Umbilical cord (tissue), 2 donors: ENCODE results near the gene RAE1. TPM values are rescaled to one million over a fixed set of nuclear protein-coding genes. Genes with fewer than 3 reads are reported as not detected.
"Not testable (repeated sequence)": the region's sequence is repeated elsewhere in the genome, so short reads cannot be mapped to it uniquely, and the experiment has no call there.

Experiments
- DNase-seq: peaks from one replicate; pipeline ENCODE4 v3.0.0-alpha.2; 2015; ENCODE audit warnings: low spot score
- total RNA-seq: library from RNA; depleted of rRNA; stranded (reverse); fragments of >200 nt; gene quantifications from one replicate; pipeline ENCODE4 v1.2.3, GENCODE V29; 2014; ENCODE audit warnings: low replicate concordance; ENCODE audit not compliant: insufficient read depth

Gene RAE1
- total RNA-seq, 1 donor from 2014 or later = 28.4 TPM

- DNase-seq = no peak
Observed at GRCh38 chr20:57414867-57415592, 64.0 kb downstream of the RAE1 start.

DNA sequence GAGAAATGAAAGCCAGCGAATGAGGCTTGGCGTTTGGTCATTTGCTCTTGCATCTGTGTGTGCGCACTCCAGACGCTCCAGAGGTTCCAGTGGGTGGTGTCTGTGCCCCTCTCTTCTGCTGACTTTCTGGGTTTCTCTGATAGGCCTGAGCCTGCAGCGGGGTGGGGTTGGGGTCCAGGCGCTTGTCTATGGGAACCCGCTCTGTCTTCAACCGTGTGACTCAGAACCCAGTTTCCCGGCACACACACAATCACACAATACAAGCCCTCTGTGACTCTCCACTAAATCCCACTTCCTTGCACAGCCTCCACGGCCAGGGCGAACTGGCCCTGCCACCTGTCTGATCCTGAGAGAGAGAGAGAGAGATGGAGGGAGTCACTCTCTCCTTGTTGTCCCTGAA, 64.7 kb downstream of the RAE1 start:
- no peak for DNase-seq

DNA sequence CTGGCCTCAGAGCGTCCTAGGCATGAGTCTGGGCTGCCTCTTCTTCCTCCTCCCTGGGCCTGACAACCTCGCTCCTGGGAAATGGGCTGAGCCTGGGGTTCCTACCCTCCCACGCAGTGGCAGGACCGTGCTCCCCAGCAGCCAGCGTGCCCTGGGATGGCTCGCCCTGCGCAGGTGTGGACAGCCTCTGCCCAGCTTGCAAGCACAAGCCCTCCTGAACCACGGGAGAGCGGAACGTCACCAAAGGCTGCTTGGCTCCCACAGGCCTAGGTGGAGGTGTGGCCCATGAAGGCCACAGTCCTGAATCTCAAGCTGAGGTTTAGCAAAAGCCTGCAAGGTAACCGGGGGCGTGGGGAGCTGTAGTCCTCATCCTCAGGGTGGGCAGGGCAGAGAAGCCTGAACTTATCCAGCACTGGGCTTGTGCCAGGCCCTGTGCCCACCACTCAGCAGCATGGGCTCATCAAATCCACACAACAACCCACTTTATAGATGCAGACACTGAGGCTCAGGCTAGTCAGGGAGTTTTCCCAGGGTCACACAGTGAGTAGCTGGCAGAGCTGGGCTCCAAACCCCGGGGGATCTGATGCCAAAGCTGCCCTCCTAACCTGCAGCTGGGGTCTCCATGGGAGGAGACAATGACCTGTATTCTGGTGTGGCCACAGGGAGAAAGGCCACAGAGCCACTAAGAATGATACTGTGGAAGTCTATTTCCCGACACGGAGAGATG, 65.4 kb downstream of the RAE1 start:
- no peak for DNase-seq

DNA sequence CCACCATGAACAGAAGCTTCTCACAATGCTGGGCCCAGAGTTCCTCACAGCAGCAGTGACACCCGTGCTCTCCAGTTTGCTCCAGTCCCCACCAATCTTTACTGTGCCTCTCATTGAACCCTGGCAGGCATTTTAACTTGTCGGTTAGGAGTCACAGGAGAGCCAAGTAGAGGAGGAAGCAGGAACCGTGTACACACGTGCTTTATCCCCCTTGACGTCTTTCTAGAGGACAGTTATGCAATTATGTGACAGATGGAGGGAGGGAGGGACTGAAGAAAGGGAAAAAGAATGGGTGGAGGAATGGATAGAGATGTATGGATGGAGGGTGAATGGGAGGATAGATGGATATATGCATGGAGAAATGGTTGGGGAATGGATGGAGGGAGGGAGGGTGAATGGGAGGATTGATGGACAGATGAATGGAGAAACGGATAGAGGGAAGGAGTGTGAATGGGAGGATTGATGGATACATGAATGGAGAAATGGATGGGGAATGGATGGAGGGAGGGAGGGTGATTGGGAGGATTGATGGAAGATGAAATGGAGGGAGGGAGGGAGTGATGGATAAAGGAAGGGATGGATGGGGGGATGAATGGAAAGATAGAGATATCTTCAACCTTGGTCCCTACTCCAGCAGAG, 66.1 kb downstream of the RAE1 start:
- no peak for DNase-seq

DNA sequence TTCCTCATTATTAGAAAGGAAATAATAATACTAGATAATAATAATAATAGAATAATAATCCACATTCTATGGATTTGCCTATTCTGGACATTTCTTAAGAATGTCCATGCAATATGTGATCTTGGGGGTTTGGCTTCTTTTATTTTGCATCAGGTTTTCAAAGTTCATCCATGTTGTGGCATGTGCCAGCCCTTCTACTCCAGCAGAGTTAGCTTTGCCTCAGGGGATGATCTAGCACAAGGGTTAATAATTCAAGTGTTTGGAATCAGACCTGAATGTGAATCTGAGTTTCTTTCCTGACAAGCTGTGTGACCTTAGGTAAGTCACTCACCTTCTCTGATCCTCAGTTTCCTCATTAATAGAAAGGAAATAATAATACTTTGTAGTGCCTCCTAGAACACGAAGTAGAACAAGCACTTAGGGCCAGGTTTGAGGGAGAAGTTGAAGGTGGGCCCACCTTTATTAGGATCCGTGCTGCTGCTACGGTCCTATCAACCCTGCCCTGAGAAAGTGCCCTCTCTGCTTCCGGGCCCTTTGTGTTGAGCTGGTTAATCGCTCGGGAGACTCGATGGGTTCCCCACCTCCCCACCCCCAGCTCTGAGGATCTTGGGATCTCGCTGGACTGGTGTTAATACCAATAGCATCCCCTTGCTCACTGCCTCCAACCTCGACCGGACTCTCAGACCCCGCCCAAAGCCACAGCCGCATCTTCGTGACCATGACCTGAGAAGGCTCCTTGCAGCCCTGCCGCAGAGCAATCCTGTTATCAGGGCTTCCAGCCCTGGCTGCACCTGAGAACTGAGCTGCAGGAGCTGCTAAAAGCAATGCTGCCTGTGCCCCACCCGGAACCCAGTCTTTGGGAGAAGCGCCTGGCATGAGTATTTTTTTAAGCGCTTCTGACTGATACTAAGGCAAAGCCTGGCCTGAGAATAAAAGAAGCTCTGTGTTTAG, 67.0 kb downstream of the RAE1 start:
- no peak for DNase-seq

- not testable (repeated sequence) for DNase-seq
Observed at GRCh38 chr20:57419479-57419878, 68.4 kb downstream of the RAE1 start.

DNA sequence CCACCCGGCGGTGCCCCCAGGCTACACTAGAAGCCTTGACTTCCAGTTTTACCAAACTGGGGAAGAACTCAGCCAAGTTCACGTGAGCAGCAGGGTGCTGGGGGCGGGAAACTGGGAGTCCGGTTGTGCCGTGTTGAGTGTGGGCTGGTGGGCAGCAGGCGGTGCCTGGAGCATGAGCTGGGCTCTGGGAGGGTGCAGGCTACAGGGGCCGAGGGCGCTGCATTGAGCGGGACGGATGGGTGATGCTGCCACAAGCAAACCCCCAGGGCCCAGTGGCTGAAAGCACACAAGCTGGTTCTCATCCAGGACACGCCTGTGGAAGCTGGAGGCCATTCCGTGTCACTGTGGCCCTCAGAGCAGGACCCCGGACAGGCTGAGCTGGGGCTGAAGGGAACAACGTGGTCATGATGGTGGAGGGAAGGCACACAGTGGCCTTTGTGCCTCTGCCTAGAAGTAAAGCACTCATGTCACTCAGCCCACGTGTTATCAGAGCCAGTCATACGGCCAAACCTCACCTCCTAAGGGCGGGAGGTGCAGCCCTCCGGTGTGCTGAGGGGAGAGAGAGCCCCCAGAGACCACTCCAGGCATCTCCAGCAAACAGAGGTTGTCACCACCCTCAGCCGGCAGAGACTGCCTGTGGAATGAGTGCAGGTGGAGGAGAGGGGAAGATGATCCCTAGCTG, 69.7 kb downstream of the RAE1 start:
- DNase-seq = no peak

DNA sequence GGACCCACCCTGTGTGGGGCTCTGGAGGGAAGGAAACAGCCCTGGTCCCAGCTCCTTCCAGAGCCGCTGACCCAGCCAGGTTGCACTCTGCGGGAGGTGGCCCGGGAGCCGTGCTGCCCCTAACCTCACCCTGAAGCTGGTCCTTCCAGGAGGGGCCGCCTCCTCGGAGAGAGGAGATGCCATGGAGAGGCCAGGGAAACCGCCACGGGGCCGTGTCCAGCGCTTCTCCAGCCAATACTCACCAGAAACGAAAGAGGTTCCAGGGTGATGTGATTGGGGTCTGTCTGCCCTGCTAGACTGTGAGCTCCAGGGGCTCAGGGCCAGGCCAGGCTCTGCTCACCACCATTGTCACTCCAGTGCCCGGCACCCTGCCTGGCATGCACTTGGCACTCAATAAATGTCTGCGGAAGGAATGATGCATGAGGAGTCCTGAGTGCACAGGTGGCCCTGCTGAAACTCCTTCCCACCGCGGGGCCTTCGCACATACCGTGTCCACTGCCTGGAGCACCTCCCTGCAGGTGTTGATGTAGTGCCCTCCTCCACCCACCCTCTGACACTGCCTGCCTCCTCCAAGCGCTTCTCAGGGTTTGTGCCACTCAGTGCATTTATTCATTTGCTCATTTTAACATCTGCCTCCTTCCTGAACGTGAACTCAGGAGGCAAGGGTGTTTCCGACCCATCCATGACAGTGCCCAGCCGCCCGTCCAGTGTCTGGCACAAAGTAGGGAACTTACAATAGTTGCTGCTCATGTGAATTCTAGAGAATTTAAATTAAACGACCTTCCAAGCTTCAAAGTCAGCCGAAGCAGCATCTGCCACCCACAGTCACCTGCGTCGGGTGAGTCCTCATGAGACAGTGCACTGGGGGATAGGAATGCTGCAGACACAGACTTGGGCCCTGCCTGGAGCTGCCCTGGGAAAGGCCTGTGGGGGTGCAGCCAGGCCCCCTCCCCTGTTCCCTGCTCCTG, 70.5 kb downstream of the RAE1 start:
- no peak for DNase-seq

- DNase-seq = no peak
Observed at GRCh38 chr20:57422254-57422653, 71.2 kb downstream of the RAE1 start.

- DNase-seq = no peak
Observed at GRCh38 chr20:57425150-57426013, 74.3 kb downstream of the RAE1 start.

DNA sequence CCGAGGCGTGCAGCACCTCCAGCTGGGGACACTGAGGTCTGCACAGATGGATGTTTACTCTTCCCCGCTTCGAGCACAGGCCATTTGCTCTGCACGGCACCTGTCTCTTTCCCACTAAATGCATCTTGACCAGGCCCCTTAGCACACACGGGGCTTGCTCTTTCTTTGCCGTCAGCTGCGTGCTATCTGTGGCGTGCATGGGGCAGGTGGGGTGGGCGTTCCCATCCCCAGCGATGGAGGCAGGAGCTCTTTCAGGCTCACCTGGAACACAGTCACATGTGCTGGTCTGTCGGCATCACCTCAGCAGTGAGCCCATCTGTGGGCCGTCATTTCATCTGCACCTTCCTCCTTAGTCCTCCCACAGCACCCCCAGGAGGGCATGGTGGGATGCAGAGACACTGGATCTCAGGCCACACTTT, 75.2 kb downstream of the RAE1 start:
- no peak for DNase-seq

DNA sequence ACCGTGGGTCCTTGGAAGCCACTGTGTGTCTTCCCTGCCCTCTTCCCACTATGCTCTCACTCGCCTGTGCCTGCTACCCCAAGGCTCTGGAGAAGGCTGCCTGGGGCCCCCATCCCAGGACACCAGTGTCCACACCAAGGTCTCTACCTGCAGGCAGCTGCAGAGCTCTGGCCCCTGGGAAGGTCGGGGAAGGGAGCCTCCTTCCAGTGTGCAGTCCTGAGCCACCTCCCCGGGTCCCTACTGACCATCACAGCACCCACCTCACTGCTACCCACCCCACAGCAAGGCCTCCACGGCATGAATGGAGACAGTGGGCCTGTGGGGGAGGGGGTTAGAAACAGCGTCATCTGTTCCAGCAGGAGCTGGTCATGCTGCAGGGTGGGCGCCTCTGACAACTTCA, 75.8 kb downstream of the RAE1 start:
- no peak for DNase-seq

GRCh38 chr20:57428324-57429158, 77.5 kb downstream of the RAE1 start:
- DNase-seq = no peak

Other genes starting within 250 kb of the RAE1 start
- 17.1 TPM for gene BMP7, start 84.6 kb upstream of the RAE1 start, total RNA-seq
- gene SPO11, start 21.5 kb upstream of the RAE1 start, total RNA-seq = 10.8 TPM
- gene RBM38, start 40.1 kb downstream of the RAE1 start, total RNA-seq = 38.8 TPM
- gene CTCFL, start 173.9 kb downstream of the RAE1 start, total RNA-seq = 2.6 TPM
- gene PCK1, start 209.9 kb downstream of the RAE1 start, total RNA-seq = 6.3 TPM